Kidney (tissue), 14 donors: ENCODE data around the gene MYOG. TPM values are rescaled to one million over a fixed set of nuclear protein-coding genes. Genes with fewer than 3 reads are reported as not detected.

Experiments used
- DNase-seq, 5 donors: peaks; one replicate each; pipeline ENCODE4 v3.0.0-alpha.2; 2013 to 2020
- FAIRE-seq: peaks from 2 replicates; lab custom pipeline; 2012; peaks lifted over from hg19 to GRCh38; lab: Jason Lieb, UNC
- H3K27ac ChIP-seq, 2 donors: one replicate each; pipeline ENCODE4 v1.7.0; 2013; ENCODE audit warnings: low read depth in 2 of 2, low read length in 2 of 2, inconsistent platforms in 1 of 2
- H3K27me3 ChIP-seq: one replicate; pipeline ENCODE4 v1.7.1; 2013; ENCODE audit warnings: low read length, inconsistent platforms; ENCODE audit not compliant: control insufficient read depth, insufficient read depth
- H3K36me3 ChIP-seq, 3 donors: one replicate each; pipeline versions ENCODE4 v1.7.0 to v1.7.1; 2013; ENCODE audit warnings: low read length in 3 of 3, control low read depth in 1 of 3, inconsistent platforms in 1 of 3; ENCODE audit not compliant: insufficient read depth in 3 of 3, control insufficient read depth in 2 of 3
- H3K4me1 ChIP-seq, 3 donors: one replicate each; pipeline versions ENCODE4 v1.7.0 to v1.7.1; 2013; ENCODE audit warnings: low read length in 3 of 3, inconsistent platforms in 1 of 3, low read depth in 1 of 3; ENCODE audit not compliant: control insufficient read depth in 2 of 3, insufficient read depth in 2 of 3
- H3K4me3 ChIP-seq, 3 donors: one replicate each; pipeline versions ENCODE4 v1.7.0 to v1.8.1; 2013; ENCODE audit warnings: low read length in 3 of 3, control low read depth in 1 of 3, inconsistent platforms in 1 of 3
- H3K9ac ChIP-seq, 3 donors: one replicate each; pipeline versions ENCODE4 v1.7.0 to v1.7.1; 2013; ENCODE audit warnings: low read length in 3 of 3, control low read depth in 1 of 3, inconsistent platforms in 1 of 3
- H3K9me3 ChIP-seq, 3 donors: one replicate each; pipeline versions ENCODE4 v1.7.0 to v1.7.1; 2013; ENCODE audit warnings: low read length in 3 of 3, control low read depth in 1 of 3, inconsistent platforms in 1 of 3; ENCODE audit not compliant: control insufficient read depth in 2 of 3, insufficient read depth in 1 of 3
- intact Hi-C: fragments of 100-400 bp; cut with DNase I; formaldehyde crosslinking; loops from one replicate; pipeline ENCODE4 v1.11.1; 2022
- polyA plus RNA-seq: library from polyadenylated mRNA; stranded (reverse); fragments of 350-450 nt; fragmentation: Illumina TruSeq; extraction: RNeasy Lipid Tissue Mini Kit (QIAGEN cat#74804); gene quantifications from one replicate; pipeline ENCODE4 v1.2.3, GENCODE V29; 2014; ENCODE audit warnings: low read depth, low replicate concordance; ENCODE audit not compliant: insufficient read depth
- total RNA-seq: library from RNA; stranded (reverse); fragmentation: NEBNext Ultra II Directional; extraction: Animal tissue kit (Norgen Biotek cat#: 25700); gene quantifications from one replicate; pipeline ENCODE4 v1.2.1, GENCODE V29; 2021
- TF ChIP-seq, protein P1 (sequence below): IDR thresholded peaks from 3 replicates; pipeline ENCODE4 v1.5.1; 2012; ENCODE audit warnings: mild to moderate bottlenecking, moderate library complexity, borderline replicate concordance; ENCODE audit not compliant: insufficient read depth; ENCODE audit errors: extremely low read depth
- donor health status: control.
- donor health status: control.
- donor health status: control.
- donor health status: control.
- donor health status: control.
- donor health status: DM: yes; HTN: yes; CAD: no.
- donor health status: Normal renal cell carcinoma (clear cell type).

MYOG gene
- total and polyA plus RNA-seq, 2 donors from 2014 or later: not detected

DNA sequence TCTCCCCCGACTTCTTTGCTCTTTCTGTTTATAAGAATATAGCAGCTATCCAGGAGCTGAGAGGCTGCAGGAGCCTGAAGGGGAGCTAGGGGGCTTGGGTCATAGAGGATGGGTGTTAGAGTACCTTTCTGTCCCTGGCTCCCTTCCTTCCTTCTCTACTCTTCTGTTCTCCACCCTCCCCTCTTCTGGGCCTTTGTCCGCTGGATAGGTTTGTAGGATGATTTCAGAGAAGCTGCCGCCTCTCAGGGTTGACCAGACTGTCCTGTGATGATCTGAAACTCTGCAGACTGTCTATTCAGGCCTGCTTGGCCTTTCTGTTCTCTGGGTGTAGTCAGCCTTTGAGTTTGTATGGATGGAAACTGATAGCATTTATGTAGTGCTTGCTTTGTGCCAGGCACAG, 33.2 kb downstream of the MYOG start:
- TF ChIP-seq, protein P1, sequence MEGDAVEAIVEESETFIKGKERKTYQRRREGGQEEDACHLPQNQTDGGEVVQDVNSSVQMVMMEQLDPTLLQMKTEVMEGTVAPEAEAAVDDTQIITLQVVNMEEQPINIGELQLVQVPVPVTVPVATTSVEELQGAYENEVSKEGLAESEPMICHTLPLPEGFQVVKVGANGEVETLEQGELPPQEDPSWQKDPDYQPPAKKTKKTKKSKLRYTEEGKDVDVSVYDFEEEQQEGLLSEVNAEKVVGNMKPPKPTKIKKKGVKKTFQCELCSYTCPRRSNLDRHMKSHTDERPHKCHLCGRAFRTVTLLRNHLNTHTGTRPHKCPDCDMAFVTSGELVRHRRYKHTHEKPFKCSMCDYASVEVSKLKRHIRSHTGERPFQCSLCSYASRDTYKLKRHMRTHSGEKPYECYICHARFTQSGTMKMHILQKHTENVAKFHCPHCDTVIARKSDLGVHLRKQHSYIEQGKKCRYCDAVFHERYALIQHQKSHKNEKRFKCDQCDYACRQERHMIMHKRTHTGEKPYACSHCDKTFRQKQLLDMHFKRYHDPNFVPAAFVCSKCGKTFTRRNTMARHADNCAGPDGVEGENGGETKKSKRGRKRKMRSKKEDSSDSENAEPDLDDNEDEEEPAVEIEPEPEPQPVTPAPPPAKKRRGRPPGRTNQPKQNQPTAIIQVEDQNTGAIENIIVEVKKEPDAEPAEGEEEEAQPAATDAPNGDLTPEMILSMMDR: no peak
- Histone ChIP-seq H3K9me3 (no peaks in the 10 kb centered on the region), H3K27me3 (no peaks in the 10 kb centered on the region), H3K4me3 (no peak overlapping the region), H3K9ac (no peak overlapping the region), H3K36me3 (no peaks in the 10 kb centered on the region), H3K4me1 (no peaks in the 10 kb centered on the region), H3K27ac (no peak overlapping the region)
- FAIRE-seq (no peak), DNase-seq (no peak)
- intact Hi-C loops: no loop called here

DNA sequence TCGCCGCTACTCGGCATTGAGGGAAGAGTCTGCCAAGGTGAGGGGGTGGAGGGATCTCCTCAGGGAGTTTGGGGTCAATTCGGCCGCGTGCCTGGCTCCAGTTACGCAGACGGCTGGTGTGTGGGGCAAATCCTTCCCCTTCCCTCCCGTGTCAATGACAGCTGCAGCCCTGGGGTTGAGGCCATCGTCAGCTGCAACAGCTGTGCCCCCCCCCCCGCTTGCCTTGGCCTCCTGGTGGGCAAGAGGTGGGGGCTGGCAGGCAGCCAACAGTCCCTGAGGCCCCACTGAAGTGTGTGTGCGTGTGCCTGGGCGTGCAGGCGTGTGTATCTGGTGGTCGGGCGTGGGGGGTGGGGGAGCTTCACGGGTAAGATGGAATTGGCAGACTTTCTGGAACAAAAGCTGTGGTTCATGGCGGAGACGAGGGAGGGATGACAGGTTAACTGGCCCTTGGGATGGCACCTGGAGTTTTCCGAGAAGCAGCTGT, 33.9 kb downstream of the MYOG start:
- Histone ChIP-seq H3K4me3 (no peak overlapping the region), H3K4me1 (peaks cover 0 to 3% (median 0%) of the 10 kb centered on the region in 3 donors), H3K9ac (no peak overlapping the region), H3K27me3 (no peaks in the 10 kb centered on the region), H3K9me3 (no peaks in the 10 kb centered on the region), H3K36me3 (no peaks in the 10 kb centered on the region), H3K27ac (no peak overlapping the region)
- intact Hi-C loops: no loop called here
- TF ChIP-seq, protein P1: no peak
- FAIRE-seq: no peak
- peak in 4 of 5 donors; percentile 34 to 79 (median 49) for DNase-seq

GRCh38 chr1:203050826-203051225, 35.0 kb downstream of the MYOG start:
- H3K4me3 ChIP-seq: no peak overlapping the region
- DNase-seq (no peak), FAIRE-seq (no peak)
- no peak overlapping the region for H3K27ac ChIP-seq
- intact Hi-C loops: no loop called here
- H3K27me3 ChIP-seq: no peaks in the 10 kb centered on the region
- no peaks in the 10 kb centered on the region for H3K9me3 ChIP-seq
- H3K9ac ChIP-seq: no peak overlapping the region
- peaks cover 0 to 3% (median 0%) of the 10 kb centered on the region in 3 donors for H3K4me1 ChIP-seq
- TF ChIP-seq, protein P1: no peak
- no peaks in the 10 kb centered on the region for H3K36me3 ChIP-seq
